Vagina (tissue), 2 donors: Measurements from ENCODE around the gene GLP2R.

ENCODE experiments used
- CTCF ChIP-seq, 3 experiments: fragments of 450-650 bp in 2 of 3; fragments of 200-600 bp in 1 of 3; sonication (generic) in 1 of 3; IDR thresholded peaks; one replicate each; pipeline ENCODE4 v1.5.1; 2017 to 2019; ENCODE audit warnings: antibody characterized with exemption in 3 of 3, mild to moderate bottlenecking in 2 of 3, moderate library complexity in 2 of 3
- POLR2A ChIP-seq, 2 donors: fragments of 450-650 bp; IDR thresholded peaks; one replicate each; pipeline ENCODE4 v1.6.1; 2017; ENCODE audit warnings: antibody characterized with exemption in 2 of 2, mild to moderate bottlenecking in 2 of 2, moderate library complexity in 2 of 2
- POLR2AphosphoS5 ChIP-seq, 2 donors: sonication (generic); formaldehyde crosslinking; IDR thresholded peaks; one replicate each; pipeline ENCODE4 v1.9.0; 2017; ENCODE audit warnings: antibody characterized with exemption in 2 of 2, mild to moderate bottlenecking in 2 of 2, low read depth in 1 of 2; ENCODE audit not compliant: insufficient read depth in 1 of 2

GRCh38 chr17:9828296-9829295, 2.9 kb downstream of the GLP2R start:
- no peak for TF ChIP-seq CTCF (IDR thresholded peaks at IDR 0.05)
- TF ChIP-seq POLR2AphosphoS5 (IDR thresholded peaks at IDR 0.05; ENCODE audit: insufficient read depth in 1 of 2, low read depth in 1 of 2): no peak
- no peak for TF ChIP-seq POLR2A (IDR thresholded peaks at IDR 0.05)
